Measurements from ENCODE around the gene TUNAR.

The TUNAR gene

GRCh38 chr14:95876761-95877538 is at the start of gene TUNAR:
TSS of gene TUNAR (plus strand) at chr14:95876832.
- DNase-seq = no peak

- DNase-seq = no peak
Measured at GRCh38 chr14:95828649-95829265, 47.9 kb upstream of the TUNAR start.

- DNase-seq = no peak
Measured at GRCh38 chr14:95829321-95829720, 47.3 kb upstream of the TUNAR start.

GRCh38 chr14:95830386-95830785 is 46.2 kb upstream of the TUNAR start:
- no peak for DNase-seq

- DNase-seq = no peak
Measured at GRCh38 chr14:95831041-95831440, 45.6 kb upstream of the TUNAR start.

- DNase-seq = no peak
Measured at GRCh38 chr14:95831468-95831867, 45.2 kb upstream of the TUNAR start.

- DNase-seq = no peak
Measured at GRCh38 chr14:95832012-95832411, 44.6 kb upstream of the TUNAR start.

GRCh38 chr14:95833429-95833828 is 43.2 kb upstream of the TUNAR start:
- DNase-seq = no peak

GRCh38 chr14:95834496-95834895 is 42.1 kb upstream of the TUNAR start:
- no peak for DNase-seq

- no peak for DNase-seq
Measured at GRCh38 chr14:95835121-95835730, 41.4 kb upstream of the TUNAR start.

GRCh38 chr14:95838862-95839261 is 37.8 kb upstream of the TUNAR start:
- DNase-seq = no peak

- DNase-seq = no peak
Measured at GRCh38 chr14:95840094-95840700, 36.4 kb upstream of the TUNAR start.

- DNase-seq = no peak
Measured at GRCh38 chr14:95841668-95842067, 35.0 kb upstream of the TUNAR start.

GRCh38 chr14:95849761-95850160 is 26.9 kb upstream of the TUNAR start:
- DNase-seq = no peak

- DNase-seq = no peak
Measured at GRCh38 chr14:95850429-95850828, 26.2 kb upstream of the TUNAR start.

GRCh38 chr14:95855606-95856005 is 21.0 kb upstream of the TUNAR start:
- no peak for DNase-seq

GRCh38 chr14:95857275-95857674 is 19.4 kb upstream of the TUNAR start:
- no peak for DNase-seq

- no peak for DNase-seq
Measured at GRCh38 chr14:95858893-95859292, 17.7 kb upstream of the TUNAR start.

- DNase-seq = no peak
Measured at GRCh38 chr14:95862243-95862642, 14.4 kb upstream of the TUNAR start.

GRCh38 chr14:95863295-95863694 is 13.3 kb upstream of the TUNAR start:
- DNase-seq = no peak

GRCh38 chr14:95869776-95870175 is 6.9 kb upstream of the TUNAR start:
- DNase-seq = no peak

GRCh38 chr14:95870772-95871171 is 5.9 kb upstream of the TUNAR start:
- DNase-seq = no peak

GRCh38 chr14:95871531-95871930 is 5.1 kb upstream of the TUNAR start:
- no peak for DNase-seq

GRCh38 chr14:95872777-95873176 is 3.9 kb upstream of the TUNAR start:
- DNase-seq = no peak
